Measurements from ENCODE around the gene ILRUN.
"Not testable (repeated sequence)": the region's sequence is repeated elsewhere in the genome, so short reads cannot be mapped to it uniquely, and the experiment has no call there.

Gene ILRUN
- 138 reads per million, percentile 88 among the genes with 10 or more reads in this experiment for total RNA-seq

- DNase-seq = peak; percentile 95
Observed at GRCh38 chr6:34696739-34697543, at the start of gene ILRUN. TSS of gene ILRUN (minus strand) at chr6:34696767. CDS start at chr6:34696603, 164 bp downstream.

GRCh38 chr6:34745277-34746103 lies 48.9 kb upstream of the ILRUN start:
- no peak for DNase-seq

GRCh38 chr6:34744294-34744647 lies 47.7 kb upstream of the ILRUN start:
- not testable (repeated sequence) for DNase-seq

- DNase-seq = no peak
Observed at GRCh38 chr6:34743625-34744293, 47.2 kb upstream of the ILRUN start.

- no peak for DNase-seq
Observed at GRCh38 chr6:34742094-34742493, 45.5 kb upstream of the ILRUN start.

GRCh38 chr6:34736823-34737222 lies 40.3 kb upstream of the ILRUN start:
- no peak for DNase-seq

GRCh38 chr6:34731393-34732060 lies 35.0 kb upstream of the ILRUN start:
- no peak for DNase-seq

GRCh38 chr6:34729631-34730470 lies 33.3 kb upstream of the ILRUN start:
- no peak for DNase-seq

GRCh38 chr6:34726055-34726454 lies 29.5 kb upstream of the ILRUN start:
- DNase-seq = no peak

GRCh38 chr6:34723203-34723602 lies 26.6 kb upstream of the ILRUN start:
- DNase-seq = no peak

GRCh38 chr6:34722451-34722850 lies 25.9 kb upstream of the ILRUN start:
- DNase-seq = no peak

GRCh38 chr6:34720160-34720559 lies 23.6 kb upstream of the ILRUN start:
- not testable (repeated sequence) for DNase-seq

GRCh38 chr6:34719646-34720045 lies 23.1 kb upstream of the ILRUN start:
- DNase-seq = not testable (repeated sequence)

GRCh38 chr6:34718976-34719375 lies 22.4 kb upstream of the ILRUN start:
- no peak for DNase-seq

GRCh38 chr6:34717466-34717865 lies 20.9 kb upstream of the ILRUN start:
- DNase-seq = no peak

GRCh38 chr6:34714663-34715062 lies 18.1 kb upstream of the ILRUN start:
- DNase-seq = no peak

- DNase-seq = not testable (repeated sequence)
Observed at GRCh38 chr6:34712881-34713280, 16.3 kb upstream of the ILRUN start.

- DNase-seq = no peak
Observed at GRCh38 chr6:34709386-34709785, 12.8 kb upstream of the ILRUN start.

GRCh38 chr6:34705241-34705640 lies 8.7 kb upstream of the ILRUN start:
- no peak for DNase-seq

- no peak for DNase-seq
Observed at GRCh38 chr6:34701199-34701598, 4.6 kb upstream of the ILRUN start.

GRCh38 chr6:34697904-34698559 lies 1.5 kb upstream of the ILRUN start:
- DNase-seq = no peak

Data from effector CD4-positive, alpha-beta T cell (primary cell).